ENCODE measurements around the gene TMPRSS13.
A peak's percentile ranks its signal among the peaks of the same experiment; 100 is the strongest.

DNA sequence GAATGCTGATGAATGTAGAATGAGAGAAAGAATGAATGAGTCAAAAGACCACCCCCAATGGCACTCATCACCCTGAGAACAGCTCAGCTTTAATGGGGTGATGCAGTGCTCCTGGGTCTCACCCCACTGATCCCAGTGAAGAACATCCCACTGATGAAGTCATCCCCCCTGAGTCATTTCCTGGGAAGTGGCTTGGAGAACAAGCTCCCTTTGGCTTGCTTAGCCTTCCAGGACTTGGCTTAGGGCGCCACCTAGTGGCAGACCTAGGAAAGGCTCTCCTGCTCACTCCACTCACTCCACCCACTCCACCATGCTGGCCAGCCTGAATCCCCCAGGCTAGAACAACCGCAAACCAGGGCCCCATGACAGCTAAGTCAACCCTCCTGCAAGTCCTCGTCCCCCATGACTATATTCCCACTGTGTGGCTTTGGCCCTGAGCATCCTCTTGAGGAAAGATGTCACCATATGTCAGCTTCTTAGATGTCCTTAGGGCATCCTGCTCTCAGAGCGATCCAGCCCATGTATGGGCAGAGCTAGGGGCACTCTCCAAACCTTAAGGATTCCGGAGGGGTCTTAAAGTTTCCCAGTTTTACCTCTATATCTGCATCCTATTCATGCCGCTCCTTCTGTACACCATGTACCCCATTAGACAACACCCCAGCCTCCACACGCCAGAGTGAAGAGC, 17.8 kb upstream of the TMPRSS13 start:
- no peak for TF ChIP-seq POLR2A (IDR thresholded peaks at IDR 0.05)
- TF ChIP-seq, protein P1, sequence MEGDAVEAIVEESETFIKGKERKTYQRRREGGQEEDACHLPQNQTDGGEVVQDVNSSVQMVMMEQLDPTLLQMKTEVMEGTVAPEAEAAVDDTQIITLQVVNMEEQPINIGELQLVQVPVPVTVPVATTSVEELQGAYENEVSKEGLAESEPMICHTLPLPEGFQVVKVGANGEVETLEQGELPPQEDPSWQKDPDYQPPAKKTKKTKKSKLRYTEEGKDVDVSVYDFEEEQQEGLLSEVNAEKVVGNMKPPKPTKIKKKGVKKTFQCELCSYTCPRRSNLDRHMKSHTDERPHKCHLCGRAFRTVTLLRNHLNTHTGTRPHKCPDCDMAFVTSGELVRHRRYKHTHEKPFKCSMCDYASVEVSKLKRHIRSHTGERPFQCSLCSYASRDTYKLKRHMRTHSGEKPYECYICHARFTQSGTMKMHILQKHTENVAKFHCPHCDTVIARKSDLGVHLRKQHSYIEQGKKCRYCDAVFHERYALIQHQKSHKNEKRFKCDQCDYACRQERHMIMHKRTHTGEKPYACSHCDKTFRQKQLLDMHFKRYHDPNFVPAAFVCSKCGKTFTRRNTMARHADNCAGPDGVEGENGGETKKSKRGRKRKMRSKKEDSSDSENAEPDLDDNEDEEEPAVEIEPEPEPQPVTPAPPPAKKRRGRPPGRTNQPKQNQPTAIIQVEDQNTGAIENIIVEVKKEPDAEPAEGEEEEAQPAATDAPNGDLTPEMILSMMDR (IDR thresholded peaks at IDR 0.05): peak; percentile 94 to 99 (median 98)

Measured in heart left ventricle (tissue), 13 donors.